ENCODE results near the gene EFR3B.

Gene EFR3B

GRCh38 chr2:25176138-25176537 lies 134.3 kb downstream of the EFR3B start:
- in situ Hi-C loops (cut with MboI; ENCODE audit: low sequenced_read_pairs): no loop called here

GRCh38 chr2:25176541-25177181 lies 134.8 kb downstream of the EFR3B start:
- in situ Hi-C loops (cut with MboI; ENCODE audit: low sequenced_read_pairs): no loop called here

GRCh38 chr2:25177211-25177611 lies 135.3 kb downstream of the EFR3B start:
- in situ Hi-C loops (cut with MboI; ENCODE audit: low sequenced_read_pairs): no loop called here

GRCh38 chr2:25178976-25179375 lies 137.1 kb downstream of the EFR3B start:
- in situ Hi-C loops (cut with MboI; ENCODE audit: low sequenced_read_pairs): no loop called here

- in situ Hi-C loops (cut with MboI; ENCODE audit: low sequenced_read_pairs): no loop called here
These were observed 142.4 kb downstream of the EFR3B start for GRCh38 chr2:25184254-25184653.

- in situ Hi-C loops (cut with MboI; ENCODE audit: low sequenced_read_pairs): no loop called here
These were observed 146.0 kb downstream of the EFR3B start for GRCh38 chr2:25187729-25188350.

GRCh38 chr2:25188405-25188804 lies 146.5 kb downstream of the EFR3B start:
- in situ Hi-C loops (cut with MboI; ENCODE audit: low sequenced_read_pairs): no loop called here

GRCh38 chr2:25190536-25190935 lies 148.7 kb downstream of the EFR3B start:
- in situ Hi-C loops (cut with MboI; ENCODE audit: low sequenced_read_pairs): no loop called here

GRCh38 chr2:25194576-25195122 lies 152.8 kb downstream of the EFR3B start:
- in situ Hi-C loops (cut with MboI; ENCODE audit: low sequenced_read_pairs): no loop called here

- in situ Hi-C loops (cut with MboI; ENCODE audit: low sequenced_read_pairs): no loop called here
These were observed 155.7 kb downstream of the EFR3B start for GRCh38 chr2:25197336-25198208.

- in situ Hi-C loops (cut with MboI; ENCODE audit: low sequenced_read_pairs): no loop called here
These were observed 156.3 kb downstream of the EFR3B start for GRCh38 chr2:25198209-25198525.

GRCh38 chr2:25198576-25198975 lies 156.7 kb downstream of the EFR3B start:
- in situ Hi-C loops (cut with MboI; ENCODE audit: low sequenced_read_pairs): no loop called here

GRCh38 chr2:25201265-25201664 lies 159.4 kb downstream of the EFR3B start:
- in situ Hi-C loops (cut with MboI; ENCODE audit: low sequenced_read_pairs): no loop called here

GRCh38 chr2:25201794-25202193 lies 159.9 kb downstream of the EFR3B start:
- in situ Hi-C loops (cut with MboI; ENCODE audit: low sequenced_read_pairs): no loop called here

GRCh38 chr2:25202275-25202674 lies 160.4 kb downstream of the EFR3B start:
- in situ Hi-C loops (cut with MboI; ENCODE audit: low sequenced_read_pairs): no loop called here

- in situ Hi-C loops (cut with MboI; ENCODE audit: low sequenced_read_pairs): no loop called here
These were observed 162.4 kb downstream of the EFR3B start for GRCh38 chr2:25204190-25204838.

- in situ Hi-C loops (cut with MboI; ENCODE audit: low sequenced_read_pairs): no loop called here
These were observed 165.2 kb downstream of the EFR3B start for GRCh38 chr2:25207078-25207545.
